Gastroesophageal sphincter (tissue), 3 donors: ENCODE measurements around the gene NAA30.

Experiments
- POLR2A ChIP-seq, 2 donors: fragments of 450-650 bp; IDR thresholded peaks; one replicate each; pipeline ENCODE4 v1.6.1; 2017; ENCODE audit warnings: antibody characterized with exemption in 2 of 2, mild to moderate bottlenecking in 2 of 2, moderate library complexity in 1 of 2
- TF ChIP-seq, protein P1 (sequence below), 4 experiments: fragments of 200-600 bp in 2 of 4; fragments of 450-650 bp in 2 of 4; sonication (generic) in 1 of 4; IDR thresholded peaks; one replicate each; pipeline ENCODE4 v1.5.1; 2017 to 2019; ENCODE audit warnings: antibody characterized with exemption in 4 of 4, mild to moderate bottlenecking in 2 of 4, moderate library complexity in 2 of 4

DNA sequence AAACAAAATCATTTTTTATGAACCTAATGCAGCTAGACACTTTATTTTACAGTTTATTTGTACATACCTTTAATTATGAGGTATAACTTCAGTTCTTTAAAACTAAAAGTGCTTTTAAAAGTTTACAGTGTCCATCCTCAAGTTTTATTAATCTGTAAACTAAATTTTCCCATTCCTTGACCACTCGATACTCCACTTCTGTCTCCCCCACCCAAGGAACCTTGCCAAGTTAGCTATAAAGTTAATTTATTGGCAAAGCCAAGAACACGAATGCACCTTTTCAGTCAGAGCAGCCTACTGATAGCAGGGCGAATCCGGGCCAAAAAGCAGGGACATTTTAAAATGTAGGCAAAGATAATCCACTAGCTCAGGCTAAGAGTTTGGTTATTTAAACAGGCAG, 29.6 kb downstream of the NAA30 start:
- no peak for TF ChIP-seq POLR2A (IDR thresholded peaks at IDR 0.05)
- TF ChIP-seq, protein P1, sequence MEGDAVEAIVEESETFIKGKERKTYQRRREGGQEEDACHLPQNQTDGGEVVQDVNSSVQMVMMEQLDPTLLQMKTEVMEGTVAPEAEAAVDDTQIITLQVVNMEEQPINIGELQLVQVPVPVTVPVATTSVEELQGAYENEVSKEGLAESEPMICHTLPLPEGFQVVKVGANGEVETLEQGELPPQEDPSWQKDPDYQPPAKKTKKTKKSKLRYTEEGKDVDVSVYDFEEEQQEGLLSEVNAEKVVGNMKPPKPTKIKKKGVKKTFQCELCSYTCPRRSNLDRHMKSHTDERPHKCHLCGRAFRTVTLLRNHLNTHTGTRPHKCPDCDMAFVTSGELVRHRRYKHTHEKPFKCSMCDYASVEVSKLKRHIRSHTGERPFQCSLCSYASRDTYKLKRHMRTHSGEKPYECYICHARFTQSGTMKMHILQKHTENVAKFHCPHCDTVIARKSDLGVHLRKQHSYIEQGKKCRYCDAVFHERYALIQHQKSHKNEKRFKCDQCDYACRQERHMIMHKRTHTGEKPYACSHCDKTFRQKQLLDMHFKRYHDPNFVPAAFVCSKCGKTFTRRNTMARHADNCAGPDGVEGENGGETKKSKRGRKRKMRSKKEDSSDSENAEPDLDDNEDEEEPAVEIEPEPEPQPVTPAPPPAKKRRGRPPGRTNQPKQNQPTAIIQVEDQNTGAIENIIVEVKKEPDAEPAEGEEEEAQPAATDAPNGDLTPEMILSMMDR (IDR thresholded peaks at IDR 0.05), result no peak
